Stomach (tissue), 9 donors: ENCODE measurements around the gene POLA1. TPM values are rescaled to one million over a fixed set of nuclear protein-coding genes. Genes with fewer than 3 reads are reported as not detected.

Source experiments
- DNase-seq, 2 donors: peaks; one replicate each; pipeline versions ENCODE4 v3.0.0 to v3.0.0-alpha.2; 2013 to 2019
- H3K27ac ChIP-seq, 5 donors: fragments of 200-600 bp in 4 of 5; sonication (generic) in 4 of 5; one replicate each; pipeline ENCODE4 v1.5.1; 2013 to 2019; ENCODE audit warnings: mild to moderate bottlenecking in 1 of 5, moderate library complexity in 1 of 5
- H3K27me3 ChIP-seq, 3 donors: fragments of 200-600 bp; sonication (generic); one replicate each; pipeline ENCODE4 v1.5.1; 2017 to 2019; ENCODE audit warnings: mixed run types in 1 of 3
- H3K36me3 ChIP-seq, 4 donors: fragments of 200-600 bp; sonication (generic); 1 replicate in 3 of 4; 2 replicates in 1 of 4; pipeline ENCODE4 v1.5.1; 2016 to 2019
- H3K4me1 ChIP-seq, 4 donors: fragments of 200-600 bp; sonication (generic); one replicate each; pipeline ENCODE4 v1.5.1; 2016 to 2019
- H3K4me3 ChIP-seq, 4 donors: fragments of 200-600 bp; sonication (generic) in 3 of 4; one replicate each; pipeline ENCODE4 v1.5.1; 2016 to 2019; ENCODE audit warnings: mild to moderate bottlenecking in 1 of 4
- H3K9me3 ChIP-seq, 4 donors: fragments of 200-600 bp; sonication (generic); one replicate each; pipeline ENCODE4 v1.5.1; 2016 to 2019
- EP300 ChIP-seq: sonication (generic); formaldehyde crosslinking; IDR thresholded peaks from one replicate; pipeline ENCODE4 v1.6.1; 2017; ENCODE audit warnings: antibody characterized with exemption
- POLR2A ChIP-seq, 4 donors: fragments of 450-650 bp; IDR thresholded peaks; one replicate each; pipeline ENCODE4 v1.6.1; 2016; ENCODE audit warnings: antibody characterized with exemption in 4 of 4, control low read depth in 2 of 4, mild to moderate bottlenecking in 1 of 4, moderate library complexity in 1 of 4
- POLR2AphosphoS5 ChIP-seq, 3 donors: sonication (generic); formaldehyde crosslinking; IDR thresholded peaks; one replicate each; pipeline ENCODE4 v1.6.1; 2016; ENCODE audit warnings: antibody characterized with exemption in 3 of 3
- WGBS, 5 donors: extraction: QIAGEN DNeasy Blood & Tissue Kit in 3 of 5; methylation state at CpG; one replicate each; pipeline versions ENCODE4 v1.1.5 to v1.1.7; 2013 to 2018; 5-methylcytosine and 5-hydroxymethylcytosine counted together
- intact Hi-C: fragments of 100-400 bp; cut with DNase I; formaldehyde crosslinking; loops from one replicate; pipeline ENCODE4 v1.15.1; 2023; ENCODE audit warnings: low total_unique reads
- polyA plus RNA-seq, 3 donors: library from polyadenylated mRNA; stranded (reverse); fragments of 200-250 nt; gene quantifications; one replicate each; pipeline ENCODE4 v1.2.3, GENCODE V29; 2013
- total RNA-seq, 5 donors: library from RNA; depleted of rRNA; stranded (reverse); fragments of >200 nt; gene quantifications; one replicate each; pipeline versions ENCODE4 v1.1.0 to v1.2.3, GENCODE V29; 2014 to 2016
- TF ChIP-seq, protein P1 (sequence below), 7 experiments: fragments of 450-650 bp in 4 of 7; fragments of 200-600 bp in 3 of 7; sonication (generic) in 3 of 7; IDR thresholded peaks; one replicate each; pipeline ENCODE4 v1.5.1; 2016 to 2019; ENCODE audit warnings: antibody characterized with exemption in 7 of 7, control low read depth in 2 of 7, mild to moderate bottlenecking in 1 of 7
- donor health status: healthy with polysubstance abuse.
- donor health status: Bipolar disorder and iron deficiency.
- donor health status: healthy.

POLA1 gene
- total and polyA plus RNA-seq, 8 donors, result 2.7 to 32.9 (median 8.9) TPM

DNA sequence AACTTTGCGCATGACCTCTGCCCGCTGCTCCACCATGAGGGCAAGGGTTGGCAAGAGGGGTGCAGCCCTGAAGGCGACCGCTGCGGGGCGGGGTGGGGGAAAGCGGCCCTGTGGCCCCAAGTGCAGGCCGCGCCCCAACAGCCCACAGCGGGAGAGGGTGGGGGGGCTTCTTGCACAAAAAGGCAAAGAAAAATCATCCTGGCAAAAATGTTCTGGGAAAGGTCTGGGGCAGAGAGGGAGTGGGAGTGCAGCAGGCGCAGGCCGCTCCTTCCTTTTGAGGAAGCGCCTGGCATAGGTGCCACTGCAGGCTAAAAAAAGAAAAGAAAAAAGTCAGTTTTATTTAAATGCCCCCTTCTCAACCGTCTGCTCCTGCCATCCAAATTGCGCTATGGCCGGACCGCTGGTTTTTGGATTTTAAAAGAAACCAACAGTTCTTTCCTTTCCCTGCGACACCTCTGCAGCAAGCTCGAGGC, 320.7 kb downstream of the POLA1 start:
- no peak for DNase-seq
- TF ChIP-seq POLR2A (IDR thresholded peaks at IDR 0.05) (no peak), EP300 (no peak), POLR2AphosphoS5 (IDR thresholded peaks at IDR 0.05) (no peak)
- TF ChIP-seq, protein P1, sequence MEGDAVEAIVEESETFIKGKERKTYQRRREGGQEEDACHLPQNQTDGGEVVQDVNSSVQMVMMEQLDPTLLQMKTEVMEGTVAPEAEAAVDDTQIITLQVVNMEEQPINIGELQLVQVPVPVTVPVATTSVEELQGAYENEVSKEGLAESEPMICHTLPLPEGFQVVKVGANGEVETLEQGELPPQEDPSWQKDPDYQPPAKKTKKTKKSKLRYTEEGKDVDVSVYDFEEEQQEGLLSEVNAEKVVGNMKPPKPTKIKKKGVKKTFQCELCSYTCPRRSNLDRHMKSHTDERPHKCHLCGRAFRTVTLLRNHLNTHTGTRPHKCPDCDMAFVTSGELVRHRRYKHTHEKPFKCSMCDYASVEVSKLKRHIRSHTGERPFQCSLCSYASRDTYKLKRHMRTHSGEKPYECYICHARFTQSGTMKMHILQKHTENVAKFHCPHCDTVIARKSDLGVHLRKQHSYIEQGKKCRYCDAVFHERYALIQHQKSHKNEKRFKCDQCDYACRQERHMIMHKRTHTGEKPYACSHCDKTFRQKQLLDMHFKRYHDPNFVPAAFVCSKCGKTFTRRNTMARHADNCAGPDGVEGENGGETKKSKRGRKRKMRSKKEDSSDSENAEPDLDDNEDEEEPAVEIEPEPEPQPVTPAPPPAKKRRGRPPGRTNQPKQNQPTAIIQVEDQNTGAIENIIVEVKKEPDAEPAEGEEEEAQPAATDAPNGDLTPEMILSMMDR (IDR thresholded peaks at IDR 0.05), result no peak
- H3K9me3 ChIP-seq, result peaks cover 0 to 33% (median 3%) of the 10 kb centered on the region in 4 donors
- H3K4me3 ChIP-seq, result peak overlapping the region in 1 of 4 donors; percentile 7
- intact Hi-C loops, result no loop called here
- peaks cover 3 to 31% (median 21%) of the 10 kb centered on the region in 4 donors for H3K4me1 ChIP-seq
- WGBS, 5 donors, result 29 to 42% (median 34%) methylated on average over 16 to 19 of the region's 19 CpGs
- peaks cover 54 to 99% (median 90%) of the 10 kb centered on the region in 3 donors for H3K27me3 ChIP-seq
- H3K27ac ChIP-seq, result no peak overlapping the region
- no peaks in the 10 kb centered on the region for H3K36me3 ChIP-seq

DNA sequence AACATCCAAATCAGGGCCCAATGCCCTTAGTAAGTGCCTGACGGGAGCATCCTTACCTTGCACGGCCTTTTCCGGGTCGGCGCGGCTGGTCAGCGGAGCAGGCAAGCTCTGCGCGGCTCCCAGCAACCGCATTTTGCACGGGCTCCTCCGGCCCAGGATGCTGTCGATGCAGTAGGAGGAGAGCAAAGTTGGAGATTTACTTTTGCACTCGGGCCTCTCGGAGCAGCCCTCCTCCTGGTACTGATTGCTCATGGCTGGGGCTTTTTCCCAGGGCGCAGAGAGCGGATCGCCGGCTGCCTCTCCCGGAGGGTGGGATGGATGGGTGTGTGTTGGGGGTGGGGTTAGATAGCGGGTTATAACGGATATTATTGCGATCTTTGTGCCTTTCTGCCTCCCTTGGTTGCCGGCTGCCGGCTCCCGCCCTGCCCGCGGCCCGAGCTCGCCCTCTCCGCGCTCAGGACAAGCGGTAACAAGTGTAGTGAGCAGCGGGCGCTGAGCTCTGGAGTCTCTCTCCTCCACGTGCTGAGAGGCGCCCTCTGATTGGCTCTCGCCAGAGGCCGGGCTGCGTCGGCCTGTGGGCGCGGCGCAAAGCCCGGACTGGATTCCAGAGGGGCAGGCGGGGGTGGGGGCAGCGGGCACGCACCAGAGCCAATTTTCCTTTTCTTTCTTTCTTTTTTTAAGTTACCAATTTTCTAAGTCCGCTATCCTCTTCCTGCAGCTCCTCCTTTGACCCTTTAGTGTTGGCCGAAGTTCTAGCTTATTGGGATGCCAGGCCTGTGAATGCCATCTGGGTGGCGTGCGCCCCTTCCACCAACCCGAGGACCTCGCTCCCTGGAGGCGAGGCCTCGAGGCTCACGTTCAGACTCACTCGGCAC, 322.0 kb downstream of the POLA1 start, which contains the start of gene ARX:
Gene ARX (minus strand): TSS at position 480 of the 875 bp plus-strand sequence. CDS start 228 bp downstream, at position 252.
- Histone ChIP-seq H3K9me3 (peaks cover 0 to 33% (median 3%) of the 10 kb centered on the region in 4 donors), H3K4me3 (peak within 1 kb of the TSS in 2 of 4 donors; percentile 13 to 32), H3K27me3 (peaks cover 57 to 99% (median 90%) of the 10 kb centered on the region in 3 donors), H3K27ac (no peak within 1 kb of the TSS), H3K4me1 (peaks cover 3 to 40% (median 28%) of the 10 kb centered on the region in 4 donors), H3K36me3 (no peaks in the 10 kb centered on the region)
- WGBS, 5 donors, result 0 to 33% (median 11%) methylated on average over 4 to 58 of the region's 58 CpGs
- TF ChIP-seq EP300 (no peak), POLR2AphosphoS5 (IDR thresholded peaks at IDR 0.05) (peak in 1 of 3 donors; percentile 7)
- intact Hi-C loops, result no loop called here
- DNase-seq, result peak in 1 of 2 donors; percentile 85

DNA sequence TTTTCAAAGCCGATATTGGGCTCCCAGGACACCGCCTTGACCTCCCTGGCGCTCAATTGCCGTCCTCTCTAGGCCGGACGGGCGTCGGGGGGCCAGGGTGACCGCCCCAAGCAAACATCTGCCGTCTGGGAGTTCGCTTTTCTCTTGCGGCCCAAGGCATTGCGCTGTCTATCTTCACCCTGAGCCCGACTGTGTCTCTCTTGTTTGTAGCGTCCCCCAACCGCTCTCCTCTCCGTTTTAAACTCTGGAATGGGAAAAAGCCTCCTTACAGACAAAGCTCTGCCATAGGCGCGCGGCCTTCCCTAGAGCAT, 322.6 kb downstream of the POLA1 start:
- no peak for DNase-seq
- peaks cover 0 to 33% (median 3%) of the 10 kb centered on the region in 4 donors for H3K9me3 ChIP-seq
- 27 to 47% (median 34%) methylated on average over 12 to 20 of the region's 20 CpGs for WGBS, 5 donors
- TF ChIP-seq POLR2AphosphoS5 (IDR thresholded peaks at IDR 0.05) (no peak), EP300 (no peak), POLR2A (IDR thresholded peaks at IDR 0.05) (no peak)
- TF ChIP-seq, protein P1 (IDR thresholded peaks at IDR 0.05), result no peak
- H3K4me3 ChIP-seq, result no peak overlapping the region
- peaks cover 3 to 46% (median 33%) of the 10 kb centered on the region in 4 donors for H3K4me1 ChIP-seq
- intact Hi-C loops, result no loop called here
- H3K36me3 ChIP-seq, result no peaks in the 10 kb centered on the region
- H3K27ac ChIP-seq, result no peak overlapping the region
- peaks cover 56 to 99% (median 90%) of the 10 kb centered on the region in 3 donors for H3K27me3 ChIP-seq

DNA sequence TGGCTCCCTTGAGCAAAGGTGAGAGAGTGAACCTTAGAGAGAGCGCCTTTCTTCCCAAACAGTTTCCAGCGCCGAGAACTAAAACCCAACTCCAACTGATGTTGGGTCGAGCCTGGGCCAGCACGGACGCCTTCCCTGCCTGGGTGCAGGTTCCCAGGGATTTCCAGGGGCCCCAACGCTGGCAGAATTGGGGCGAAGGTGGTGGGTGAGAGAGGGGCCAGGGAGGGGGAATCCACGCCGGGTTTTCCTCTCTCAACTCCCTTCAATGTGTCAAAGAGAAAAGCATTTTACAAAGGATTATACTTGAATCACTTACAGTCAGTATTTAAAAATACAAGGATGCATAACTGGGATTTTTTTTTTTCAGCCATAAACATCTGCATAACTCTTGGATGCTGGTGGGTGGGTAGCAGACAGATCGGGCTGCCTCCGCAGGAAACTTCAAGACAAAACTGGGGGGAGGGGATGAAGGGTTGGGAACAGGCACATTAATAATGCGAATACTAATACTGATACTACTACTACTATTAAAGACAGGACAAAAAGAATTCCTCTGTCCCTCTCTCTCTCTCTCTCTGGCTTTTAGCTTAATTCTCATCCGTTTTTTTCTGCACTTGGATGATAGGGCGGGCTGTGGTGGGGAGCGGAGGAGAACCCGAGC, 323.4 kb downstream of the POLA1 start:
- Histone ChIP-seq H3K9me3 (peaks cover 0 to 27% (median 3%) of the 10 kb centered on the region in 4 donors), H3K4me3 (no peak overlapping the region), H3K27ac (no peak overlapping the region), H3K27me3 (peaks cover 53 to 99% (median 90%) of the 10 kb centered on the region in 3 donors), H3K36me3 (no peaks in the 10 kb centered on the region), H3K4me1 (peaks cover 3 to 43% (median 33%) of the 10 kb centered on the region in 4 donors)
- DNase-seq, result no peak
- WGBS, 5 donors, result 17 to 32% (median 21%) methylated on average over 17 of the region's 17 CpGs
- intact Hi-C loops, result no loop called here
- TF ChIP-seq, protein P1 (IDR thresholded peaks at IDR 0.05), result no peak
- TF ChIP-seq POLR2AphosphoS5 (IDR thresholded peaks at IDR 0.05) (no peak), POLR2A (IDR thresholded peaks at IDR 0.05) (no peak), EP300 (no peak)
